ENCODE measurements around the gene NIN.
"Not testable (repeated sequence)": the region's sequence is repeated elsewhere in the genome, so short reads cannot be mapped to it uniquely, and the experiment has no call there.

Gene NIN

GRCh38 chr14:50718949-50719348, 112.0 kb downstream of the NIN start:
- DNase-seq (ENCODE audit: low spot score) = no peak

GRCh38 chr14:50717811-50718210, 113.2 kb downstream of the NIN start:
- no peak for DNase-seq (ENCODE audit: low spot score)

GRCh38 chr14:50714450-50715073, 116.4 kb downstream of the NIN start:
- DNase-seq (ENCODE audit: low spot score) = peak; percentile 27

- DNase-seq (ENCODE audit: low spot score) = no peak
Observed at GRCh38 chr14:50711043-50711442, 119.9 kb downstream of the NIN start.

GRCh38 chr14:50705026-50705593, 125.9 kb downstream of the NIN start:
- no peak for DNase-seq (ENCODE audit: low spot score)

GRCh38 chr14:50704454-50705010, 126.4 kb downstream of the NIN start:
- DNase-seq (ENCODE audit: low spot score) = no peak

- no peak for DNase-seq (ENCODE audit: low spot score)
Observed at GRCh38 chr14:50697659-50698290, 133.2 kb downstream of the NIN start.

- DNase-seq (ENCODE audit: low spot score) = not testable (repeated sequence)
Observed at GRCh38 chr14:50694260-50694659, 136.7 kb downstream of the NIN start.

GRCh38 chr14:50688875-50689274, 142.1 kb downstream of the NIN start:
- no peak for DNase-seq (ENCODE audit: low spot score)

GRCh38 chr14:50679674-50680073, 151.3 kb downstream of the NIN start:
- no peak for DNase-seq (ENCODE audit: low spot score)

- DNase-seq (ENCODE audit: low spot score) = no peak
Observed at GRCh38 chr14:50678163-50678562, 152.8 kb downstream of the NIN start.

GRCh38 chr14:50677527-50678063, 153.4 kb downstream of the NIN start:
- DNase-seq (ENCODE audit: low spot score) = no peak

GRCh38 chr14:50676814-50677516, 154.0 kb downstream of the NIN start:
- DNase-seq (ENCODE audit: low spot score) = no peak

GRCh38 chr14:50675597-50675996, 155.4 kb downstream of the NIN start:
- DNase-seq (ENCODE audit: low spot score) = no peak

- no peak for DNase-seq (ENCODE audit: low spot score)
Observed at GRCh38 chr14:50670866-50671256, 160.1 kb downstream of the NIN start.

- DNase-seq (ENCODE audit: low spot score) = no peak
Observed at GRCh38 chr14:50670196-50670865, 160.6 kb downstream of the NIN start.
